DMS53 treated with DMSO at 0.1 percent for 48 hours (cell line): ENCODE results near the gene CABP4.
A peak's percentile ranks its signal among the peaks of the same experiment; 100 is the strongest.

ENCODE experiments used
- DNase-seq: peaks from one replicate; lab custom pipeline; 2025; ENCODE audit not compliant: unreplicated experiment; lab: John Stamatoyannopoulos, UW

CABP4 gene

DNA sequence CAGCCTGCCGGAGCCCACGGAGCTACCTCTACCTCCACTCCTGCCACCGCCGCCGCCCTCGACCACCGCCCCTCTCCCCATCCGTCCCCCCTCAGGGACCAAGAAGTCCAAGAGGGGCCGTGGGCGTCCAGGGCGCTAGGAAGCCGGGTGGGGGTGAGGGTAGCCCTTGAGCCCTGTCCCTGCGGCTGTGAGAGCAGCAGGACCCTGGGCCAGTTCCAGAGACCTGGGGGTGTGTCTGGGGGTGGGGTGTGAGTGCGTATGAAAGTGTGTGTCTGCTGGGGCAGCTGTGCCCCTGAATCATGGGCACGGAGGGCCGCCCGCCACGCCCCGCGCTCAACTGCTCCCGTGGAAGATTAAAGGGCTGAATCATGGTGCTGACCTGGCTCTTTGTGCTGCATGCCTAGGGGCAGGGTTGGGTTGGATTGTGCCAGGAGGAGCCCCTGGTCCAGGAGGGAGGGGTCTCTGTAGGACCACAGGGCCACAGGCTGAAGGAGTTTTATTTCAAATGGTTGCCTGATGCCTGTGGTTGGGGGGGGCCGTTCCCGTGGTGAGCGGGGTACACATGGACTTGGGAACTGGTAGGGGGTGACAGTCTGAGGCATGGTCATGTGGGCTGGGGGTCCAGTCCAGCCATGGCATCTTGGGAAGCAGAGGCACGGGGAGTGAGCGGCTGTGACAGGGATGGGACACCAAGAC, 20.0 kb upstream of the CABP4 start:
- no peak for DNase-seq

DNA sequence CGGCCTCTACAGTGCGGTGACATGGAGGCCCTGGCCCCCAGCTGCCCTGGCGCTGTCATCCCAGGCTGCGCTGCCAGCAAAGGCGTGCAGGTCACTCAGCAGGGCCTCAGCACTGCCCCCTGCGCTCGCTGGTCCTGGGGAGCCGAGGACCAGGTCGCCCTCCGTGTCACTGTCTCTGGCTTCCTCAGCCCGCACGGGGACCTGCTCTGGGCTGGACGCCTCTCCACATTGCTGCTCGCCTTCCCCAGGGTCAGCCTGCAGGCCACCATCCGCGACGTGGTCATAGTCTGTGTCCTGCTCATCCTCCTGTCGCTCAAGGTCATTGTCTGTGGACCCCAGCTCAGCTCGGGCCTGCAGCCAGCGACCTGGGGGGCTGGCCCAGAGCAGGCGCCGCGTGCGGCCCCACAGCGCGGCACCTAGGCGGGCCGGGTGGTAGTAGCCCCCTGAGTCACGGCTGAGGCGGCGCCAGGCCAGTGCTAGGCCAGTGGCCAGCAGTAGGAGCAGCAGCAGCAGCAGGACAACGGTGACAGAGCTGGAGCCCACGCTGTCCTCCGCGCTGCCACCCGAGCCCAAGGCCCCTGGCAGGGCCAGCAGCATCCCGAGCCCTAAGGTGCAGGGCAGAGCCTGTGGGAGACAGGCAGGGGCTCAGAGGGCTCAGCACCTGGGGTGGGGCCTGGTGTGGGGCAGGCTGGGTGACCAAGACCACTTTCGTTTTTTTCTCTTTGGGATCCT, 19.3 kb upstream of the CABP4 start:
- DNase-seq: no peak

DNA sequence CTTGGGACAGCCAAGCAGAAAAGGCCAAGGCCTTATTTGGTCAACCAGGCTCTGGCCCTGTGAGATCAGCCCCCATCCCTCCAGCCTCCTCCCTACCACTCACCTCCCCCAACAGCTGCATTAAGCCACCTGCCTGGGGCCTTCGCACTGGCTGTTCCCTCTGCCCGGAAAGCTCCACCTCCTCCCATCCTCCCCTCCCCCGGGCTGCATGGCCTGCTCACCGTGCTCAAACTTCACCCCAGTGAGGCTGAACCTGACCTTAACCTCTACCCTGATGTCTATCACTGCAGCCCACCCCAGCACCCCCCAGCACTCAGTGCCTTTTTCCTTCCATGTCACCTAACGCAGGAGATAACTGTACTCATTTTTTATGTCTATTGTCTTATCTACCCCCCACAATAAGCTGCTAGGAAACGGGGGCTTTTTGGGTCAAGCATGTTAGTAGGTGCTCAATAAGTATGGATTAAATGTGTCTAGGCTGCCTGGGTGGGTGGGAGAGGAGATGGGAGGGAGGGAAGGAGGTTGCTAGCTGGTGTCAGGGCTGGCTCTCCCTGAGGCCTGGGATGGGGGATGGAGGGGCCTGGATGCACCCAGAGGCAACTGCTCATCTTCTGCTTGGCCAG, 18.6 kb upstream of the CABP4 start:
- DNase-seq: peak; percentile 31

DNA sequence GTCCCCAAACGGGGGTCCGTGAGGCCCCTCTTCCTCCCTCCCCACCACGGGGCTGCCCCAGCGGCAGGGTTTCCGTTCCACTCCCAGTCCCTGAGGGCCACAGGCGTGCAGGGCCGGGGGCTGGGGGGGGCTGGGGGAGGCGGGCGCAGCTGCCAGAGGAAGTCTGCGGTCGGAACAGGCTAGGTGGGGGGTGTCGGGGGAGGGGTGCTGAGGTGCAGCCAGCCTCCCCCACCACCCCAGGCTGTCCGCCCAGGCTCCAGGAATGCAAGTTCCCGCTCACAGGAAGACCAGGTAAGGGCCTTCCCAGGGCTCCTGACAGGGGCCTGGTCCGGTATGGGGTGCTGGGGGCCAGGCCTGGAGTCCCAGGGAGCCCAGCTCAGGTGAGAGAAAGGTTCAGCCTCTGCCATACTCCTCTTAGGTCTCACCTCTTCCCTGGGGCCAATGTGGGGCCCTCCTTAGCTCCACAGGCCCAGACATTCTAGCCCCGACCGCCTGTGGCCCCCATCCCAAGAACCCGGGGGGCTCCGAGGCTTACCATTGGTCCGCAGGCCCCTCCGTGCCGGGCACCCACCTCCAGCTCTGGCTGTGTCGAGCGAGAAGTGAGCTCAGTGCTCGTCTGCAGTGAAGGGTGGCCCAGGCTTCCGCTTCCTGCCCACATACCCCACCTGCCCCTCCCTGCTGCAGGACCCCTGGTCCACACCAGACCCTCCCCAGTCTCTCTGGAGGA, 17.9 kb upstream of the CABP4 start, which contains the start of gene PTPRCAP:
Gene PTPRCAP, minus strand, starts transcription at position 601 of the 727 bp plus-strand sequence. Its CDS starts 63 bp downstream, at position 538.
- DNase-seq: no peak

DNA sequence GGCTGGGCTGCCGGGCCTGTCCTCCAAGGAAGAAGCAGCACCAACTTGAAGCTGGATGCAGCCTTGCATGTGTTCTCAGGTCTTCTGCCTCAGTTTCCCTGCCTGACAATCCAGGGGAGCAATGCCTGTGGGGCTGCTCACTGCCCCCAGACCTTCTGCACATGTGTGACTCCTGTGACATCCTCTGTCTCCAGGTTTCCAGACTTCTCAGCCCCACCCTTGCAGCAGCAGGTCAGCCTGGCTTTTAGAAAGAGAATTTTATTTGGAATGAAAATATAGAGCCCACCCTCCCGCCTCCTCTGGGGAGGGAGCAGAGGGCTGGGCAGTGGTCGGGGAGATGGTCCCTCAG, 17.4 kb upstream of the CABP4 start:
- no peak for DNase-seq

DNA sequence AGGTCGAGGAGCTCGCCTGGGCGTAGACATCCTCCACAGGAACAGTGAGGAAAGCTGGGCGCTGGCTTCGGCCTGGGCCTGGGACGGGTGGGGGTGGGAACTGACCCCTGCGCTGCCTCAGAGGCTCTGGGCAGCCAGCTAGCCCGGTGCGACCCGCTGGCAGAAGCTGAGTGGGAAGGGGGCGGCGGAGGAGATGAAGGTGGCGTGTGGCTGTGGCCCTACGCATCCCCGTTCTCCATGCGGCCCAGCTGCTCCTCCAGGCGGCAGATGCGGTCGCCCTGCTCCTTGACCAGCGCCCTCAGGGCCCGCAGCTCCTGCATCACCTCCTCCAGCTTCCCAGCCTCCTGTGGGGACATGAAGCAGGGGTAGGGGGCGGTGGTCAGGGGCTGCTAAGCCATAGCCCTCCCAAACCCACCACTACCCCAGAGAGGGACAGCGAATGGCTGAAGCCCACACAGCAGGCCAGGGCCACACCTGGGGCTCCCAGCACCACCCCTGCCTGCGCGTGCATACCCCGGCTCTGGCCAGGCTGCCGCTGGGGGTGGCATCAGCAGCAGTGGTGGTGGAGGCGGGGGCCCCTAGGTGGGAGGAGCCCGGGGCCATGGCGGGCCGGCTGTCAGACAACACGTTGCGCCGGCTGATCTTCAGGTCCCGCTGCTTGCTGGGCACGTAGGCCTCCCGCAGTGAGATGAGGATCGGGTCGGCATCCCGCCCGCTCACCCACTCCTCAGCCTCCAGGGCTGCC, 16.8 kb upstream of the CABP4 start:
- DNase-seq: no peak

DNA sequence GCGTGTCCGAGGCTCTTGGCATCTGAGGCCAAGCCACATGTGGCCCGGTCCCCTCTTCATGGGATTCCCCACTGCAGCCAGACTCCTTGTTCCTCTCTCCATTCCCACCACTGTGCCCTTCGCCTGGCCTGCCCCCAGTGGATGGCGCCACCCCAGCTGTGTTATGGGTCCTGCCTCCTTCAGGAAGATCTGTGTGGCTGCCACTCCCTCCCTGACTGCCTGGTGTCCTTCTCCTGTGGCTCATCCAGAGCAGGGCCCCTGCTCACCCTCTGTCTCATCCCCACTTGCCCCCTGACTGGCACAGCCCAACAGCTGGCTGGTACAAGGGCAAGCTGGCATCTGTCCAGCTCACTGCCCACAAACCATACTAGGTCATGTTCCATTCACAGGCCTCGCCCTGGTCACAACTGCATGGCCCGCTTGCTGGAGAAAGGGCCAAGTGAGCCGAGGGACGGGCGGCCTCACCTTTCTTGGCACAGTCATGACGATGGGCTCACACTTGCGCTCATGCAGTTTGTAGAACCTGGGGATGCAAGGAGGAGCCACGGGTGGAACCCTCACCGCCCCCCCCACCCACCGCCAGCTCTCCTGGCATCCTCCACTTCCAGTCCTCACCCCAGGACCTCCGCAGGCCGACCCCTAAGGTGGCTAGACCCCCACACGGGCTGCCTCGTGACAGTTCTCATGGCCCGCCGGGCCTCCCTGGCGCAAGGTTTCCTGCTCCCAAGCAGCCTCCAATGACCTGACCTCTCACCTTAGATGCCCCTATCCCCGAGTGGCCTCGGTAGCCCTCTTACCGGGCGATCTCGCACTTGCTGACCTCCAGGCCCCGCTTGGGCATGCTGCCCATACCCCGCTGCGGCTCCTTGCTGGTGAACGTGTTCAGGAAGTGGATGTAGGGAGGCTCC, 15.6 kb upstream of the CABP4 start:
- DNase-seq: peak; percentile 32

DNA sequence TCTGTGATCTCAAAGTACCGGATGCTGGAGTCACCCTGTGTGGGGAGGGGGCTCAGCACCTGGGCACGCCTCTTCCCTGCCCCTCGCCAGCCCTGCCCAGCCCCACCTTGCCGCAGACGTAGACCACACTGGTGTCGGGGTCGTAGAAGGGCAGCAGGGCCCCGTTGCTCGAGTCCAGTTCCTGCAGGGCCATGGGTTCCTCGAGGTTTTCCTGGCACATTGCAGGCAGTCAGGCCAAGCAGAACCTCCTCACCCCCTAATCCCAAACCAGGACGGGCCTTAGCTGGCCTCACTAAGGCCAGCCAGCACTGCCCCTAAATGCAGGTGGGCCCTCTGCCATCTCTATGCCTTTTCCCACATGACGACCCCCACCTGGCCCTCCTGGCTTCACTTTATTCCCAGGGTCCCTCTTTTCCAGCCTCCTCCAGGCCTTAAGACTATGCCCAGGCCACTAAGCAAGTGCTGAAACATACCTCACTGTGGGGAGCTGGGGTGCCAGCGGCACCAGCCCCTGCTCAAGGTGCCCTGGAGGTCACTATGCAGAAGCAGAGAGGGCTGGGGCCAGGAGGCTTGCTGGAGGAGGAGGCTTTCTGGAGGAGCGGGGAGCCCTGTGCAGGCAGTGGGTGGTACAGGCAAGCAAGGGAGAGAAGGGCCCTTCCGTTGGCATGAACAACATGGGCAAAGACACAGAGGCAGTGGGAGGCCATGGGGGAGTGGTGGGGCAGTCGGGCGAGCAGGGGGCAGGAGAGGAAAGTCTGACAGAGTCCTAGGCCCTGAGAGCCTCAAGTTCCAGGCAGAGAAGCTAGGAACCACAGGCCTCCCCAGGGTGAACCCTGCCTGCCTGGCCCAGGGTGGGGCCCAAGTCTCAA, 14.7 kb upstream of the CABP4 start:
- no peak for DNase-seq

DNA sequence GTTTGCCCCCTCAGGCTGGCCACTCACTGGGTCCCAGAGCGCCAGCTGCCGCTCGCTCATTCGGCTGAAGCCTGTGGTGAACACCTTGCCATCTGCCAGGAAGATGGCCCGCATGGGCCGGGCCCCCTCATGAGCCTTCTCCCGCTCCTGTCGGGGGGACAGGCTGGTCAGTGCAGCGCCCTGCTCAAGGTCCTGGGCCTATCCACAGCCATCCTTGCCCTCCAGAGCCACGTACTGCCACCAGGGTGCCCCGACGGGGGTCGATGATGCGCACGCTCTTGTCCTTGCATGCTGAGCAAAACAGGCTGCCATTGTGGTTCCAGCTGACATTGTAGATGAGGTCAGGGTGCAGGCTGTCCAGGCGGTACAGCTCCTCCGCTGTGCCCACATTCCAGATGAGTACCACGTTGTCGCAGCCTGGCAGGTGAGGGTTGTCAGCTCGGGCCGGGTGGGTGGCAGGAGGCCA, 14.0 kb upstream of the CABP4 start:
- no peak for DNase-seq

DNA sequence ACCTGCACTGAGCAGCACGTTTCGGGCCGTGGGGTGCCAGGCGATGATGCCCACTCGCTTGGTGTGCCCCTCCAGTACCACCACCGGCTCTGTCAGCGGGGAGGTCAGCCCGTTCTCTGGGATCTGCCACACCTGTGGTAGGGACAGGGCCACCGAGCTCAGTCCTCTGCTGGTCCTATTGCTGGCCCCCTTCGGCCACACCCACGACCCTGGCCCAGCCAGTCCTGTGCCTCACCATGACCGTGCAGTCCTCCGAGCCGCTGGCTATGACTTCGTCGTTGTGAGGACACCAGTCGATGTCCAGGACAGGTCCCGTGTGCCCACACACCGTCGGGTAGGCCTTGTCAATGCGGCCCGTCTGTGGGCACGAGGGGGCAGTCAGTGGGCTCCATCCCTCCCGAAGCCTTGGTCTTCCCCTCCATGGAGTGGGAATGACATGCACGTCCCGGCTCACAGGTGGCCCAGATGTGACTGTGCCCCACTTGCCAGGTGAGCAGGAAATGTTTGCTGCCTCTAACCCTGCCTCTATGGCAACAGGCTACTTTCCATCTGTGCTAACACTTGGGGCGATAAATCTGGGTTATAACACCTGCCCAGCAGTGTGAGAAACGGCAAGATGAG, 13.3 kb upstream of the CABP4 start:
- DNase-seq: no peak

DNA sequence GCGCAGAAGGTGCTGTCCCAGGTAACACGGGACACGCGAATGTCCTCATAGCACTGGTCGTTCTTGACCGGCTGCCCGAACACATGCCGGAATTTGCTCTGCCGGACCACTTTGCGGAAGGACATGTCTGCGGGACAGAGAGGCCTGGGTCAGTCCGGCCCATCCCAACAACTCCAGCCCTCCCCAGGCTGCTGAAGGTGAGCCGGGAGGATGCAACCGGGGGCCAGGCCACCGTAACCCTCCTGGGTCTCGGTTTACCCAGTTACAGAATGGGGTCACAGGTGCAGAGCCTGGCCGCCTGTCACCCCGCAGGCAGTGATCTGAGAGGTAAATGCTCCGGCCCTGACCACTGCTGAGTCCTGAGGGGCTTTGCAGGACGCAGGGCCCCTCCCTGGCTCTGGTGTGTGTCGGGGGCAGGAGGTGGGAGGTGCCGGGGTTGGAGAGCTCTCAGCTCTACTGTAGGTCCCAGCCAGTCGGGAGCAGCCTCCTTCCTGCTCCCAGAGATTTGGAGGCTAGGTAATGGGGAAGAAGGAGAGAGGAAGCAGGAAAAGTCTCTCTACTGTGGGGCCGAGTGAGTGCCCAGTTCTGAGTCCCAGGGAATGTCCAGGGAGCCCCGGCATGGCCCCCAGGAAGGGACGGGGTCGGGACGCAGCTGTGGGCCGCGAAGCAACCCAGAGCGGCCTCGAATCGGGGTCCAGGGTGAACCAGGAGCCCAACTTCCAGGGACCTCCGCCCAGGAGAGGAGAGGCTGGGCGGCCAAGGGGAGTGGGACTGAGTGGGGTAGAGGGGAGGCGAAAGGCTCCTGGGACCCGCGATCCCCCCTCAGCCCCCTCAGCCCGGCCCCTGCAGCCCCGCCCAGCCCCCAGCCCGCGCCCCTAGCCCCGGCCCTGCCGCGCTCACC, 12.4 kb upstream of the CABP4 start:
- no peak for DNase-seq

DNA sequence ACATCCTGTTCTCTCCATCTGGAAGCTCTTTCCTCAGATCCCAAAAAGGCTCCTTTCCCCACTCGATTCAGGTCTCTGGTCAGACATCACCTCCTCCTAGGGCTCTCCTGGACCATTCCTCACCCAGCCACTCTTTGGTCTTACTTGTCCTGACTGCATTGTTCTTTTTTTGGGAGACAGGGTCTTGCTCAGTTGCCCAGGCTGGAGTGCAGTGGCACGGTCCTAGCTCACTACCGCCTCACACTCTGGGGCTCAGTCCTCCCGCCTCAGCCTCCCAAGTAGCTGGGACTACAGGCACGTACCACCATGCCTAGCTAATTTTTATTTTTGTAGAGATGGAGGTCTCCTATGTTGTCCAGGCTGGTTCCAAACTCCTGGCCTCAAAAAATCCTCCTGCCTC, 9.6 kb upstream of the CABP4 start:
- no peak for DNase-seq

DNA sequence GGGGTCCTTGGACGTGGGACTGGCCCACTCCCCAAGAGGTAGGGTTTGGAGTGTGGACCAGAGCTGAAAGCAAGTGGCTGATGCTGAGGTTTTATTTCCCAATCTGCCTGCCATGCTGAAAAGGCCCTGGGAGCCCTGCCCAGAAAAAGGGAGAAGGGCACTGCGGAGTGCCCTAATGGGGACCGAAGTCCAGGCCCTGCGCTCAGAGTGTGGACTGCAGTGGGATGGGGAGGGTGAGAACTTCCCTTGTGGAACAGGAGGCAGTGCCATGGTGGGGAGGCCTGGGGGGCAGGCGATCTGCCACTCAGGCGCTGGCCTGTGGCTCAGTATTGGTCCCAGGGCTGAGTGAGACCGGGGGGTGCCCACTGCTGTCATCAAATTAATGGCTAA, 6.9 kb upstream of the CABP4 start:
- DNase-seq: no peak

DNA sequence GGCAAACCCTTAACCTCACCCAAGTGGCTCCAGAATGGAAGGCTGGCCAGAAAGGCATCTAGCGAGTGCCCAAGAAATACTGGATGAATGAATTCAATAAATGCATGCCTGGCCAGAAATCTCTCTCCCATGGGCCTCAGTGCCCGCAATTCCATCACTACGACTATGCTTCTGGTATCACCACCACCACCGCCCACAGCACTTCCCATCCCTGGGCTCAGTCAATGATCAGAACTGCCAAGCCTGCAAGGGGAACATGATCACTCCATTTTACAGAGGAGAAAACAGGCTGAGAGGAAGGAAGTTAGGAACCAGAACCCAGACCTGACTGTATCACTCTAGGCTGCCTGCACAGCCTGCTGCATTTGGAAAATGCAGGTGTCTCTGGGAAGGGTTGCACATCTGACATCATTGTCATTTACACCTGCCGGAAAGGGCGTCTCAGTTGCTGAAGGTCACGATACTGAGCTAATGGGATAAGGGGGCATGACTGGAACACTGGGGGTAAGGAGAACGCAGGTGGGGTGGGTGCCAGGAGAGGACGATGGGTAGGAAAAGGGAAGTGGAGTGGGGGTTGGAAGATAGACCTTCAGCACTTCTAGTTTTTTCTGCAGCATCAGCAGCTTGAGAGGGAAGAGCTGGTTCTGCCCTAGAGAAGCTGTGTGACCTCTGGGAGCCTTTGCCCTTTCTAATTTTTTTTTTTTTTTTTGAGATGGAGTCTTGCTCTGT, 5.9 kb upstream of the CABP4 start:
- peak; percentile 92 for DNase-seq

DNA sequence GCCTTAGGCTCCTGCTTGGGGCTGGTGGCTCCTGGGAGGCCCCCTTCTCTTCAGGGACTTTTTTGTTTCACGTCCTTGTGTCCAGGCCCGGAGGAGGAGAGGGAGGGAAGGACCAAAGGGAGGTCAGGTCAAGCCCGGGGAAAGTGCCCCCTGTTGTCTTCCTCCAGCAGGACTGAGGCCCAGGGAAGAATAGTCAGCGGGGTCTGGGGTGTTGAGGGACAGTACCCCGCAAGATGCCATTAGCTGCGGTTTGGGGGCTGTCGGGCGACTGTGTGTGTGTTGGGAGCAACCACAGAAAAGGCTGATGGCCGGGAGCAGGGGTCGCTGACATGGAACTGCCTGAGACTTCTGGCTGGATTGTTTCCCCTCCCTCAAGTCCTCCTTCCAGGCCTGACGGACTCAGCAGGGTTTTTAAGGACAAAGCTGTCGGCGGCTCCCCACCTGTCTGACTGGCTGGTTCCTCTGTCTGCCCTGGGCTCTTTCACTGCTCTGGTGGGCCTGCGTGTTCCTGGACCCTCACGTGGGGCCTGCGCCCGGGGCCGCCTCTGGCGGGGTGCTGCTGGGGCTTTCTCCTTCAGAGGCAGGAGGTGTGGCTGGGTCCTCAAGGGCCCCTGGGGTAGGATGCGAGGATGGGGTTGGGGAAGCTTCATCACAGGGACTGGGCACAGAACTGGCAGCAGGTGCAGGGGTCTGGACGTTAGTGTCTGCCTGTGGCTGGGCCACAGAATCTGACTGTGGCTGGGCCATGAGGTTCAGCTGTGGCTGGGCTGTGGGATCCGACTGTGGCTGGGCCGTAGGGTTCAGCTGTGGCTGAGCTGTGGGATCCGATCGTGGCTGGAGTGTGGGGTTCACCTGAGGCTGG, 4.1 kb upstream of the CABP4 start:
- no peak for DNase-seq

DNA sequence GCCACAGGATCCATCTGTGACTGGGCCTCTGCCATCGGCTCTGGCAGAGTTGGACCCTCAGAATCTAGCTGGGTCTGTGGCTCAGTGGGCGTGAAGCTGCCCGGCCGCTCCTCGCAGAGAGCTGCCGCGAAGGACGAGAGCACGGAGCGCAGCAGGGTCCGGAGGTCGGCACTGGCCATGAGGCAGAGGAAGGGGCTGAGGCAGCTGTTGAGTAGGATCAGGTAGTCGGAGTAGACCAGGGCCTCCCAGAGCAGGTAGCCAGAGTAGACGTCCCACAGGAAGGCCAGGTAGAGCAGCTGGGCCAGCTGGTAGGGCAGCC, 3.5 kb upstream of the CABP4 start:
- no peak for DNase-seq
